ENCODE results near the gene CCDC74A. TPM values are rescaled to one million over a fixed set of nuclear protein-coding genes. Genes with fewer than 3 reads are reported as not detected.
"Not testable (repeated sequence)": the region's sequence is repeated elsewhere in the genome, so short reads cannot be mapped to it uniquely, and the experiment has no call there.

The CCDC74A gene
- not detected for polyA plus RNA-seq (2012; ENCODE audit: insufficient read length, low read depth)

DNA sequence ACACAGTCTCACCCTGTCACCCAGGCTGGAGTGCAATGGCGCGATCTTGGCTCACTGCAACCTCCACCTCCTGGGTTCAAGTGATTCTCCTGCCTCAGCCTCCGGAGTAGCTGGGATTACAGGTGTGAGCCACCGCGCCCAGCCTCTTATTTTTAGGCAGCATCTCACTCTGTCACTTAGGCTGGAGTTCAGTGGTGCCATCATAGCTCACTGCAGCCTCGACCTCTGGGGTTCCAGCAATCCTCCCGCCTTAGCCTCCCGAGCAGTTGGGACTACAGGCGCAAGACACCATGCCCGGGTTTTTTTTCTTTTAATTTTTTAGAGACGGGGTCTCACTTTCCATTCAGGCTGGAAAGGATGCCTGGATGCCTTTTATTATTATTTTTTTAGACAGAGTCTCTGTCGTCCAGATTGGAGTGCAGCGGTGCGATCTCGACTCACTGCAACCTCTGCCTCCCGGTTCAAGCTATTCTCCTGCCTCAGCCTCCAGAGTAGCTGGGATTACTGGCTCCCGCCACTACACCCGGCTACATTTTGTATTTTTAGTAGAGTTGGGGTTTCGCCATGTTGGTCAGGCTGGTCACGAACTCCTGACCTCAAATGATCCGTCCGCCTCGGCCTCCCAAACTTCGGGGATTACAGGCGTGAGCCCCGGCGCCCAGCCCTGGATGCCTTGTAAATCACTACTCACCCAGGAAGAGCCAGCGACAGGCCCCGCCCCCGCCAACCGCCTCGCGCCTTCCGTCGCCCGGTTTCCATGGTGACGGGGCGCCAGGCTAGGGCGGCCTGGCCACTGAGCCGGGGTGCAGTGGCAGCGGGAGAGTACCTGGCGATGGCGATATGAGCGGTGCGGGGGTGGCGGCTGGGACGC is at the start of gene CCDC74A:
Gene CCDC74A (plus strand): TSS at position 758 of the 871 bp plus-strand sequence. CDS start 83 bp downstream, at position 841.
- not testable (repeated sequence) for TF ChIP-seq TAF1 (IDR thresholded peaks at IDR 0.05; ENCODE audit: borderline replicate concordance, insufficient read depth, low read length); POLR2AphosphoS5 (IDR thresholded peaks at IDR 0.05; ENCODE audit: low read depth, low read length); FOXP2 (optimal IDR thresholded peaks at IDR 0.05; ENCODE audit: borderline replicate concordance, extremely low read depth, extremely low read length, insufficient read depth)

DNA sequence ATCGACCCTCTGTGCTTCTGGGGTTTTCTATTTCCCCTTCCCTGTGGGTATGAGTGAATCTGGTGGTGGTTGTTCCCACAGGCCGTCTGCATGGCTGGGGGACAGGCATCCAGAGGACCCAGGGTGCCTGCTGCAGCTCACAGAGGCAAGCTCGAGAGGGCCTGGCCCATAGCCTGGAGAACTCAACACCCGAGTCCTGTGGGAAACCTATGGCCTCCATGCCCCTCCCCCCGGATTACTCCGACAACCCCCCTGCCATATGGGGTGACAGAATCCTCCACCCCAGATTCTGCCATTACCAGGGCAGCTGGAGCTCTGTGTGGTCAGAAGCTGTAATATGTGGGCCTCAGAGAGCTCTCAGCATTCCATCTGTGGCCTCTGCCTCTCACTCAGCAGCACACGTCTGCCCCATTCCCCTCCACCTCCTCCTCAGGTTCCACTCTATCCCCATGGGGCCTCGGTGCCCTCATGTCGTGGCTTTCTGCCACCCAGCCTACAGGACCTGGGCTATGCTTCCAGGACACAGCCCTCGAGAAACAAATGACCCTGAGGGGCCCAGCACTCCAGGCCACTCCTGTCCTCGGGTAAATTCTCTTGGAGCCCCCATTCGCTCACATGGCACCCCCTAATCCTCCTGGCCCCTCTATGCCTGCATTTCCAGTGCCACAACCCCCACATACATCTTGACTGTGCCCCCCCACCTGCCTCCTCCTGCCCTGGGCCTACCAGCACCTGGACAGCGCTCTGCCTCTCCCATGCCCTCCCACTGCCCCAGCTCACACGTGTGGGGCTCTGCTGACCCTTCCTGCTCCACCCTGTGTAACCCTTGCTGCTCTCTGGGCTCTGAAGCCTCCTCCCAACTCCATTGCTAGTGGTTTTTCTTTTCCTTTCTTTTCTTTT is 39.1 kb upstream of the CCDC74A start:
- TF ChIP-seq POLR2AphosphoS5 (IDR thresholded peaks at IDR 0.05; ENCODE audit: low read depth, low read length) (no peak), SIN3A (IDR thresholded peaks at IDR 0.05; ENCODE audit: borderline replicate concordance, insufficient read depth, low read length) (no peak)
- TF ChIP-seq, protein P1, sequence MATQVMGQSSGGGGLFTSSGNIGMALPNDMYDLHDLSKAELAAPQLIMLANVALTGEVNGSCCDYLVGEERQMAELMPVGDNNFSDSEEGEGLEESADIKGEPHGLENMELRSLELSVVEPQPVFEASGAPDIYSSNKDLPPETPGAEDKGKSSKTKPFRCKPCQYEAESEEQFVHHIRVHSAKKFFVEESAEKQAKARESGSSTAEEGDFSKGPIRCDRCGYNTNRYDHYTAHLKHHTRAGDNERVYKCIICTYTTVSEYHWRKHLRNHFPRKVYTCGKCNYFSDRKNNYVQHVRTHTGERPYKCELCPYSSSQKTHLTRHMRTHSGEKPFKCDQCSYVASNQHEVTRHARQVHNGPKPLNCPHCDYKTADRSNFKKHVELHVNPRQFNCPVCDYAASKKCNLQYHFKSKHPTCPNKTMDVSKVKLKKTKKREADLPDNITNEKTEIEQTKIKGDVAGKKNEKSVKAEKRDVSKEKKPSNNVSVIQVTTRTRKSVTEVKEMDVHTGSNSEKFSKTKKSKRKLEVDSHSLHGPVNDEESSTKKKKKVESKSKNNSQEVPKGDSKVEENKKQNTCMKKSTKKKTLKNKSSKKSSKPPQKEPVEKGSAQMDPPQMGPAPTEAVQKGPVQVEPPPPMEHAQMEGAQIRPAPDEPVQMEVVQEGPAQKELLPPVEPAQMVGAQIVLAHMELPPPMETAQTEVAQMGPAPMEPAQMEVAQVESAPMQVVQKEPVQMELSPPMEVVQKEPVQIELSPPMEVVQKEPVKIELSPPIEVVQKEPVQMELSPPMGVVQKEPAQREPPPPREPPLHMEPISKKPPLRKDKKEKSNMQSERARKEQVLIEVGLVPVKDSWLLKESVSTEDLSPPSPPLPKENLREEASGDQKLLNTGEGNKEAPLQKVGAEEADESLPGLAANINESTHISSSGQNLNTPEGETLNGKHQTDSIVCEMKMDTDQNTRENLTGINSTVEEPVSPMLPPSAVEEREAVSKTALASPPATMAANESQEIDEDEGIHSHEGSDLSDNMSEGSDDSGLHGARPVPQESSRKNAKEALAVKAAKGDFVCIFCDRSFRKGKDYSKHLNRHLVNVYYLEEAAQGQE (IDR thresholded peaks at IDR 0.05; ENCODE audit: insufficient read depth in 1 of 2, low read depth in 2 of 2, low read length in 2 of 2) = peak; percentile 18 to 55; a peak in 1 of 4 replicates

DNA sequence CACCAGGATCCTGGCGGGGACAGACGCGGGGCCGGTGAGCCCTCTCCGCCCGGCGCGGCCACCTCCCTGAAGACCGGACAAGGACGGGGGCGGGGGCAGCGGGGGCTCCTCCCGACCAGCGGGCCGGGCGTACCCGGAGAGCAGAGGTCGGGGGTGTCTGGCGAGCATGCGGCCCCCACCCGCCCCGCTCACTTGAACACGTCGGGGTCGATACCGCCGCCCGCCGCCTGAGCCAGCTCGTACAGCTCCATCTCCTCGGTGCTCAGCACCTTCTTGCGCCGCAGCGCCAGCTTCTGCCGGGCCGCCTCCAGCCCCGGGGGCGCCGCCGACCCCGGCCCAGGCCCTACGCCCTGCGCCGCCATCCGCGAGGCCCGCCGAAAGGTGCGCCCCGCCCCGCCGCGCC is 35.7 kb upstream of the CCDC74A start, which contains the start of gene MZT2A:
Gene MZT2A (minus strand): TSS at position 383 of the 403 bp plus-strand sequence. CDS start 21 bp downstream, at position 362.
- TF ChIP-seq FOXP2 (optimal IDR thresholded peaks at IDR 0.05; ENCODE audit: borderline replicate concordance, extremely low read depth, extremely low read length, insufficient read depth); TAF1 (IDR thresholded peaks at IDR 0.05; ENCODE audit: borderline replicate concordance, insufficient read depth, low read length); POLR2AphosphoS5 (IDR thresholded peaks at IDR 0.05; ENCODE audit: low read depth, low read length): not testable (repeated sequence)

DNA sequence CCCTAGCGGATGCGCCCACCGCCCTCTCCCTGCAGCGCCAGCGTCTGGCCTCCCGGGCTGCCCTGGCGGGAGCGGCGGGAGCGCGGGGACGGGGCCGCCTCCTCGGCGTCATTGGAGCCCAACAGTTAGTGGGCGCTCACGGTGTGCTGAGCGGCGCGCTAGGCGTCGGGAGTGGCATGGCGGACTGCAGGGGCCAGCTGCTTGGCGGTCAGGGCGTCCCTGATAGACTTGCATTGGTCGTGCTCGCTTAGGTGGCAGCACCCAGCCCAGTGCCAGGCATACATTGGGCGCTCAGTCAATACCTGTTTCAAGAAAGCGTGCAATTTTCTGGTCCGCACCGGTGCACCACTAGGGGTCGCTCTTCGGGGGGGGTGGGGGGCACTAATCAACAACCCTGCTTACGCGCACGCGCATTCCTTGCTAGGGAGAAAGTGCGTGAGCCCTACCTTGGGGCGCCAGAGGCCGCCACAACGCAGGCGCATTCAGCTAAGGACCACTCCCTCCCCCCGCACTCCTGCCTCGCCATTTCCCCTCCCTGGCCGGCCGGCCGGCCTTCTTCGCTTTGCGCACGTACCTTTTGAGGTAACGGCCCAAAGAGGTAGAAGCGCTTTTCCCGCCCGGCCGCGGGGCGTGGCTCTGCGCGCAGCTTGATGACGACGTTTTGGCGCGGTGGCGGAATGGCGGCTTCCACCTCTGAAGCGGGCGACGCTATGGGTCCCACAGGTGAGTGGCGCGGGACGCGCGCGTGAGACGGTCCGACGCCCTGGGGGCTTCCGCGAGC is 35.1 kb upstream of the CCDC74A start:
- TF ChIP-seq FOXP2 (optimal IDR thresholded peaks at IDR 0.05; ENCODE audit: borderline replicate concordance, extremely low read depth, extremely low read length, insufficient read depth) (peak; percentile 35), POLR2AphosphoS5 (IDR thresholded peaks at IDR 0.05; ENCODE audit: low read depth, low read length) (peak; percentile 45; the same call in 1 of the 2 replicates), SIN3A (IDR thresholded peaks at IDR 0.05; ENCODE audit: borderline replicate concordance, insufficient read depth, low read length) (0 out of 2 replicates have a peak, but pooled peaks have one; percentile 44), TAF1 (IDR thresholded peaks at IDR 0.05; ENCODE audit: borderline replicate concordance, insufficient read depth, low read length) (no peak)
- TF ChIP-seq, protein P1 (IDR thresholded peaks at IDR 0.05; ENCODE audit: insufficient read depth in 1 of 2, low read depth in 2 of 2, low read length in 2 of 2) = no peak

DNA sequence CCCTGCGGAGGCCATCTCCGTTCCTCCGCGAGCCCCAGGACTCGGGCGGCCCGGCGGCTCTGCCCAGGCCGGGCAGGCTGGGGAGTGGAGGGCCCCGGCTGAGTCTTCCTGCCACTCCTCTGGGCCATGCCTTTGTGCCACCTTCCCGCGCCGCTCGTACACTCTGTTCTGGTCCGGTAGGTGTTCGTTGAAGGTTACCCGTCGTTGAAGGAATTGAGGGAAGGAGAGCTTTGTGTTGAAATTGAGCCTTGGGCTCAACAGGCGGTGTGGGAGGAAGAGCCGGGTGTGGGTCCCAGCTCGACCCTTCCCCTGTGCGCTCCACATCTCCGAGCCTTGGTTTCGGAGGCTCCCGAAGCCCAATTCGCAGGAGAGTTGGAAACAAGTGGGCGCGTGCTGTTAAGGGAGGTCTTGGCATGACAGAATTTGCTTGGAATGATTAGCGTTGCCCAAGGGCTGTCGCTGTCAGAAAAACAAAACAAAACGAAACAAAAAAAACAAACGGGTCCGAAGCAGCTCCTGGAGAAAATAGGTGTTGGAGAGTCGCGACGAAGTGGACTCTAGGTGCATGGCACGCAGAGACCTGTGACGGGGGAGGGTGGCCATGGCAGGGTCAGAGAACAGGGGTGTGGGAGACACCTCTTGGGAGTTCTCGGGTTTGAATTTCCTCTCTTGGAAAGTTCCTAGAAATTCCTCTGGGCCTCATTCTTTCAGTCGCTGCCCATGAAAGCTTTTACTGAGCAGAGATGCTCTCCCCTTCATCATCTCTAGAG is 34.3 kb upstream of the CCDC74A start:
- TF ChIP-seq POLR2AphosphoS5 (IDR thresholded peaks at IDR 0.05; ENCODE audit: low read depth, low read length) = no peak
- TF ChIP-seq FOXP2 (optimal IDR thresholded peaks at IDR 0.05; ENCODE audit: borderline replicate concordance, extremely low read depth, extremely low read length, insufficient read depth) = no peak
- TF ChIP-seq, protein P1 (IDR thresholded peaks at IDR 0.05; ENCODE audit: insufficient read depth in 1 of 2, low read depth in 2 of 2, low read length in 2 of 2) = no peak
- TF ChIP-seq SIN3A (IDR thresholded peaks at IDR 0.05; ENCODE audit: borderline replicate concordance, insufficient read depth, low read length) = no peak
- no peak for TF ChIP-seq TAF1 (IDR thresholded peaks at IDR 0.05; ENCODE audit: borderline replicate concordance, insufficient read depth, low read length)
